H1 (cell line): ENCODE data around the gene DCTN1. TPM values are rescaled to one million over a fixed set of nuclear protein-coding genes. Genes with fewer than 3 reads are reported as not detected.

Experiments used
- ASH2L ChIP-seq: fragments of 200-600, 300-600 bp; sonication (generic); IDR thresholded peaks from one replicate; pipeline ENCODE4 v1.7.1; 2017; ENCODE audit warnings: low read length
- CEBPB ChIP-seq: IDR thresholded peaks from 2 replicates; pipeline ENCODE4 v1.6.1; 2012; ENCODE audit warnings: low read depth, low read length
- GABPA ChIP-seq: IDR thresholded peaks from 2 replicates; pipeline ENCODE4 v1.6.1; 2011; ENCODE audit warnings: mild to moderate bottlenecking, low read length, moderate library complexity, borderline replicate concordance; ENCODE audit not compliant: insufficient read depth
- HDAC6 ChIP-seq: IDR thresholded peaks from one replicate; pipeline ENCODE4 v1.7.1; 2012; ENCODE audit warnings: low read depth, mild to moderate bottlenecking, inconsistent platforms, low read length, moderate library complexity
- POLR2A ChIP-seq, 2 experiments: IDR thresholded peaks; 1 replicate in 1 of 2; 2 replicates in 1 of 2; pipeline ENCODE4 v1.6.1; 2011; ENCODE audit warnings: low read depth in 2 of 2, low read length in 2 of 2, mild to moderate bottlenecking in 2 of 2; ENCODE audit errors: control extremely low read depth in 1 of 2
- POLR2AphosphoS5 ChIP-seq: IDR thresholded peaks from 2 replicates; pipeline ENCODE4 v1.6.1; 2011; ENCODE audit warnings: low read depth, low read length
- POU5F1 ChIP-seq: IDR thresholded peaks from 2 replicates; pipeline ENCODE4 v1.6.1; 2011; ENCODE audit warnings: low read depth, mild to moderate bottlenecking, low read length, moderate library complexity
- SP4 ChIP-seq: IDR thresholded peaks from 2 replicates; pipeline ENCODE4 v1.6.1; 2012; ENCODE audit warnings: low read length, inconsistent platforms
- SUZ12 ChIP-seq: fragments of 200-600 bp; sonication (generic); IDR thresholded peaks from 2 replicates; pipeline ENCODE4 v1.6.1; 2012; ENCODE audit warnings: mild to moderate bottlenecking, inconsistent platforms, low read length, moderate library complexity, mixed read lengths
- polyA plus RNA-seq, 7 experiments: library from polyadenylated mRNA; depleted of rRNA in 3 of 7; stranded (reverse) in 5 of 7; unstranded in 2 of 7; fragments of >200 nt in 5 of 7; fragments of 200-250 nt in 2 of 7; gene quantifications; 1 replicate in 5 of 7; 2 replicates in 1 of 7; 4 replicates in 1 of 7; pipeline versions ENCODE4 v1.2.1 to v1.2.3, GENCODE V29; 2011 to 2013; ENCODE audit warnings: missing spikeins in 2 of 7, mixed read lengths in 2 of 7
- total RNA-seq: library from RNA; stranded (reverse); fragmentation: NEBNext Ultra II Directional; extraction: Animal tissue kit (Norgen Biotek cat#: 25700); gene quantifications from 2 replicates; pipeline ENCODE4 v1.2.1, GENCODE V29; 2021
- TF ChIP-seq, protein P1 (sequence below): fragments of 300-600 bp; sonication (generic); IDR thresholded peaks from 2 replicates; pipeline ENCODE4 v1.7.1; 2012; ENCODE audit warnings: low read length, moderate library complexity, mild to moderate bottlenecking, inconsistent platforms; ENCODE audit not compliant: insufficient replicate concordance
- TF ChIP-seq, protein P2 (sequence below): IDR thresholded peaks from 2 replicates; pipeline ENCODE4 v1.6.1; 2012; ENCODE audit warnings: inconsistent platforms

DCTN1 gene
- total and polyA plus RNA-seq, 2 of the 8 experiments (the other 6 are each of a cell fraction or from before 2014, with no cell fraction given): 105 to 162 TPM

DNA sequence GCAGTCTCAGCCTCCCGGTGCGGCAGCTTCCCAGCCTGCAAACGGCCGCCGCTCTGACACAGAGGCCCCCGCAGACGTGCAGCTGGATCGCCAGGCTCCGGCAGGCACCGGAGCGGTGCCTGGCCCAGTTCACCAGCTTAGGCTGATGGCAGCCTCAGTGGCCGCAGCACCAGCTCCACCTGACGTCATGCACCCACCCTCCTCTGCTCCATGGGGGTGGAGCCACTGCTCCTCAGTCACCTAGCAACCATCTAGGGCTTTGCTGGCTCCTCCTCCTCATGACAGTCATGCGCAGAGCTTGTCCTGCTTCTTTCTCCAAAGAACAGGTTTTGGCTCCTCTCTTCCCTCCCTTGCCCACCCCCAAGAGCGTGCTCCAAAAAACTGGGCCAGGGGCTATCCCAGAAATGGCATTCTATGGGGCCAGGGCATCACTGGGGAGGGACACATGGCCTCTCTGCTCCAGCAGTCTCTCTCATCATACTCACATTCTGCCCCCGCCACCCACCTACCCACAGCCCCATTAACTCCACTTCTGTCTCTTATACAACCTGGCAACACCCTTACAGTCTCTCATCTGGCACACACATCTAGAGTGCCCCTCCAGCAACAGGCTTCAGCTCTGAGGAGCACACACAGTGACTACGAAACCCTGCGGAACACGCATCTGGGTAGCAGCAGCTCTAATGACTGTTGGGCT lies 5.5 kb downstream of the DCTN1 start (continued):
- TF ChIP-seq, protein P1, sequence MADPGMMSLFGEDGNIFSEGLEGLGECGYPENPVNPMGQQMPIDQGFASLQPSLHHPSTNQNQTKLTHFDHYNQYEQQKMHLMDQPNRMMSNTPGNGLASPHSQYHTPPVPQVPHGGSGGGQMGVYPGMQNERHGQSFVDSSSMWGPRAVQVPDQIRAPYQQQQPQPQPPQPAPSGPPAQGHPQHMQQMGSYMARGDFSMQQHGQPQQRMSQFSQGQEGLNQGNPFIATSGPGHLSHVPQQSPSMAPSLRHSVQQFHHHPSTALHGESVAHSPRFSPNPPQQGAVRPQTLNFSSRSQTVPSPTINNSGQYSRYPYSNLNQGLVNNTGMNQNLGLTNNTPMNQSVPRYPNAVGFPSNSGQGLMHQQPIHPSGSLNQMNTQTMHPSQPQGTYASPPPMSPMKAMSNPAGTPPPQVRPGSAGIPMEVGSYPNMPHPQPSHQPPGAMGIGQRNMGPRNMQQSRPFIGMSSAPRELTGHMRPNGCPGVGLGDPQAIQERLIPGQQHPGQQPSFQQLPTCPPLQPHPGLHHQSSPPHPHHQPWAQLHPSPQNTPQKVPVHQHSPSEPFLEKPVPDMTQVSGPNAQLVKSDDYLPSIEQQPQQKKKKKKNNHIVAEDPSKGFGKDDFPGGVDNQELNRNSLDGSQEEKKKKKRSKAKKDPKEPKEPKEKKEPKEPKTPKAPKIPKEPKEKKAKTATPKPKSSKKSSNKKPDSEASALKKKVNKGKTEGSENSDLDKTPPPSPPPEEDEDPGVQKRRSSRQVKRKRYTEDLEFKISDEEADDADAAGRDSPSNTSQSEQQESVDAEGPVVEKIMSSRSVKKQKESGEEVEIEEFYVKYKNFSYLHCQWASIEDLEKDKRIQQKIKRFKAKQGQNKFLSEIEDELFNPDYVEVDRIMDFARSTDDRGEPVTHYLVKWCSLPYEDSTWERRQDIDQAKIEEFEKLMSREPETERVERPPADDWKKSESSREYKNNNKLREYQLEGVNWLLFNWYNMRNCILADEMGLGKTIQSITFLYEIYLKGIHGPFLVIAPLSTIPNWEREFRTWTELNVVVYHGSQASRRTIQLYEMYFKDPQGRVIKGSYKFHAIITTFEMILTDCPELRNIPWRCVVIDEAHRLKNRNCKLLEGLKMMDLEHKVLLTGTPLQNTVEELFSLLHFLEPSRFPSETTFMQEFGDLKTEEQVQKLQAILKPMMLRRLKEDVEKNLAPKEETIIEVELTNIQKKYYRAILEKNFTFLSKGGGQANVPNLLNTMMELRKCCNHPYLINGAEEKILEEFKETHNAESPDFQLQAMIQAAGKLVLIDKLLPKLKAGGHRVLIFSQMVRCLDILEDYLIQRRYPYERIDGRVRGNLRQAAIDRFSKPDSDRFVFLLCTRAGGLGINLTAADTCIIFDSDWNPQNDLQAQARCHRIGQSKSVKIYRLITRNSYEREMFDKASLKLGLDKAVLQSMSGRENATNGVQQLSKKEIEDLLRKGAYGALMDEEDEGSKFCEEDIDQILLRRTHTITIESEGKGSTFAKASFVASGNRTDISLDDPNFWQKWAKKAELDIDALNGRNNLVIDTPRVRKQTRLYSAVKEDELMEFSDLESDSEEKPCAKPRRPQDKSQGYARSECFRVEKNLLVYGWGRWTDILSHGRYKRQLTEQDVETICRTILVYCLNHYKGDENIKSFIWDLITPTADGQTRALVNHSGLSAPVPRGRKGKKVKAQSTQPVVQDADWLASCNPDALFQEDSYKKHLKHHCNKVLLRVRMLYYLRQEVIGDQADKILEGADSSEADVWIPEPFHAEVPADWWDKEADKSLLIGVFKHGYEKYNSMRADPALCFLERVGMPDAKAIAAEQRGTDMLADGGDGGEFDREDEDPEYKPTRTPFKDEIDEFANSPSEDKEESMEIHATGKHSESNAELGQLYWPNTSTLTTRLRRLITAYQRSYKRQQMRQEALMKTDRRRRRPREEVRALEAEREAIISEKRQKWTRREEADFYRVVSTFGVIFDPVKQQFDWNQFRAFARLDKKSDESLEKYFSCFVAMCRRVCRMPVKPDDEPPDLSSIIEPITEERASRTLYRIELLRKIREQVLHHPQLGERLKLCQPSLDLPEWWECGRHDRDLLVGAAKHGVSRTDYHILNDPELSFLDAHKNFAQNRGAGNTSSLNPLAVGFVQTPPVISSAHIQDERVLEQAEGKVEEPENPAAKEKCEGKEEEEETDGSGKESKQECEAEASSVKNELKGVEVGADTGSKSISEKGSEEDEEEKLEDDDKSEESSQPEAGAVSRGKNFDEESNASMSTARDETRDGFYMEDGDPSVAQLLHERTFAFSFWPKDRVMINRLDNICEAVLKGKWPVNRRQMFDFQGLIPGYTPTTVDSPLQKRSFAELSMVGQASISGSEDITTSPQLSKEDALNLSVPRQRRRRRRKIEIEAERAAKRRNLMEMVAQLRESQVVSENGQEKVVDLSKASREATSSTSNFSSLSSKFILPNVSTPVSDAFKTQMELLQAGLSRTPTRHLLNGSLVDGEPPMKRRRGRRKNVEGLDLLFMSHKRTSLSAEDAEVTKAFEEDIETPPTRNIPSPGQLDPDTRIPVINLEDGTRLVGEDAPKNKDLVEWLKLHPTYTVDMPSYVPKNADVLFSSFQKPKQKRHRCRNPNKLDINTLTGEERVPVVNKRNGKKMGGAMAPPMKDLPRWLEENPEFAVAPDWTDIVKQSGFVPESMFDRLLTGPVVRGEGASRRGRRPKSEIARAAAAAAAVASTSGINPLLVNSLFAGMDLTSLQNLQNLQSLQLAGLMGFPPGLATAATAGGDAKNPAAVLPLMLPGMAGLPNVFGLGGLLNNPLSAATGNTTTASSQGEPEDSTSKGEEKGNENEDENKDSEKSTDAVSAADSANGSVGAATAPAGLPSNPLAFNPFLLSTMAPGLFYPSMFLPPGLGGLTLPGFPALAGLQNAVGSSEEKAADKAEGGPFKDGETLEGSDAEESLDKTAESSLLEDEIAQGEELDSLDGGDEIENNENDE: no peak
- no peak for TF ChIP-seq SP4
- no peak for TF ChIP-seq ASH2L
- no peak for TF ChIP-seq SUZ12
- TF ChIP-seq, protein P2, sequence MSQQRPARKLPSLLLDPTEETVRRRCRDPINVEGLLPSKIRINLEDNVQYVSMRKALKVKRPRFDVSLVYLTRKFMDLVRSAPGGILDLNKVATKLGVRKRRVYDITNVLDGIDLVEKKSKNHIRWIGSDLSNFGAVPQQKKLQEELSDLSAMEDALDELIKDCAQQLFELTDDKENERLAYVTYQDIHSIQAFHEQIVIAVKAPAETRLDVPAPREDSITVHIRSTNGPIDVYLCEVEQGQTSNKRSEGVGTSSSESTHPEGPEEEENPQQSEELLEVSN: no peak
- no peak for TF ChIP-seq GABPA
- no peak for TF ChIP-seq HDAC6
- peak; percentile 55 for TF ChIP-seq POLR2AphosphoS5
- no peak for TF ChIP-seq POU5F1
- peak in 1 of 2 experiments; percentile 67; a peak in 1 of 3 replicates for TF ChIP-seq POLR2A (IDR thresholded peaks at IDR 0.05; ENCODE audit: control extremely low read depth in 1 of 2, low read depth in 2 of 2, low read length in 2 of 2)
- no peak for TF ChIP-seq CEBPB
